T follicular helper cell (primary cell): ENCODE data around the gene ACSL4.
"Not testable (repeated sequence)": the region's sequence is repeated elsewhere in the genome, so short reads cannot be mapped to it uniquely, and the experiment has no call there.

Experiments
- DNase-seq: peaks from one replicate; pipeline ENCODE4 v3.0.0-alpha.2; 2020; ENCODE audit warnings: low read depth
- total RNA-seq, 2 experiments: gene quantifications; one replicate each; lab custom pipeline; 2026; lab: John Stamatoyannopoulos, UW

ACSL4 gene
- 57.9 to 153 reads per million in 2 experiments for total RNA-seq

DNA sequence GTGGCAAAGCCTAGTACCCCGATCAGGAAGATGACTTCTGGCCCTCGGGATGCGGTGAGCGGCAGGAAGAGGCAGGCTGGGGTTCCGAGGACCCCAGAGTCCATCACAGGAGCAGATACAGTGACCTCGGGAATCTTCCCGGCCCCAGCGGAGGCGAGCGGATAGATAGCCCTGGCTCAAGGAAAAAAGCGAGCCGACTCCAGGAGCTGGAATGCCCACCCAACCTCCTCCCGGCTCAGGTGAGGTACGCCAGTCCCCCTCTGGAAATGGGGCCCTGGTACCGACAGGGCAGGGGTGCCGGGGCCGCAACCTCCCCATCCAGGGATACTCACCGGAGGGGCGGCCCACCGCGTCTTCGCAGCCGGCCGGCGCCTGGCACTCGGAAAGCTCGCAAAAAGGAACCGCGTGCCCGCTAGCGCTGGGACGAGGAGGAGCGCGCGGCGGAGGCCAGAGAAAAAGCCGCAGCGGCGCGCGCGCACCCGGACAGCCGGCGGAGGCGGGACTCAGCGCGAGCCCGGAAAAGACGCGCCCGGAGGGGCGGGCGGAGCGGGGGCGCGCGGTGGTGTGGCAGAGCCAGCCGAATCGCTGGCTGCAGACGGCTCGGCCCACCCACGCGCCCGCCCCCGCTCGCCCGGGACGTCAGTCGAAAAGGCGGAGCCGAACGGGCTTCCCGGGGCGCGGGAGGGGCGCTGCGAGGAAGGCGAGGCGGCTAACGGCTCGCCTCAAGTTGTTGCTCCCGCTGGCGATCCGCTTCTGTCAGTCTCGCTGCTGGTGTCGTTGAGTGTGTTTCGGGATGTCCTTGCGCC lies at the start of gene ACSL4:
Gene ACSL4, minus strand, starts transcription at position 451 of the 806 bp plus-strand sequence. CDS start 49,894 bp downstream, outside the sequence.
- peak; percentile 77 for DNase-seq

DNA sequence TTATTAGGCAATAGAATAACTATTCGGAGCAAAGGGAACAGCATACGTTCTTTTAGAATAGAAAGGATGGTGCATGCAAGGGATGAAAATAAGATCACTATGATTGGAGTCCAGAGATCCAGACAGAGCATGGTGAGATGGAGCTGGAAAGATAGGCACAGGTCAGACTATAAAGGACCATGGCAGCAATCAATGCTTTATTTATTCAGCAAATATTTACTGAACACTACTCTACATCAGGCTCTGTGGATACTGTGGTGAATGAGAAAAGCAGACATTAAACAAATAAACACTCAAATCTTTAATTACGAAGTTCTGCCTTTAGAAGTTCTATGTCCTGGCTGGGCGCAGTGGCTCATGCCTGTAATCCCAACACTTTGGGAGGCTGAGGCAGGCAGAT lies 44.7 kb upstream of the ACSL4 start:
- no peak for DNase-seq

DNA sequence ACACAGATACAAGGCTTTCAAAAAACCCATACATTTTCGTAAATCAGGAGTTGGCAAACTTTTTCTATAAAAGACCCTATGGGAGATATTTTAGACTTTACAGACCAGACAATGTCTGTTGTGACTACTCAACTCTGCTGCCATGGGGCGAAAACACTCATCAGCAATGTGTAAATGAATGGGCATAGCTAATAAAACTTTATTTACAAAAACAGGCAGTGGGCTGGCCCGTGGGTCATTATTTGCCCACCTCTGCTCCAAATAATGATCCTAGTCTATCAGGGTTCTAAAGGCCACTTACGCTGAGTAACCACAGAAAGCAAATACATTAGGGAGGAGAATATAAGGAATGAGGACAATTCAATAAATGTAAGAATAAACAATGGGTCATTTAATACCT lies 43.9 kb upstream of the ACSL4 start:
- DNase-seq, result no peak

DNA sequence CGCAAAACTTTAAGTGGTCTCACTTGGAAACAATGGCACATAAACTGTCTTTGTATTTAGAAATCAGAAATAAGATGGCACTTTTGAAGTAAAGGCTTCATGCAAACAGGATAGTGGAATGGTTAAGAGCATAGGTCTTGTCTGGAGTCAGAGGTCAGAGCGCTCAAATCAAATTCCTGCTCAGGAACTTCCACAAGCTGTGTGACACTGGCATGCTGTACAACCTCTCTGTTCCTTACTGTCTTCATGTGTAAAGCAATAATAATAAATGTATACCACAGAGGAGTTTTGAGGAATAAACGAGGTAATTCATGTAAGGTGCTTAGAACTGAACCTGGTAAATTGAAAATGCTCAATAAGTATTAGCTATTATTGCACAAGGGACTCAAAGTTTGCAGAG lies 43.4 kb upstream of the ACSL4 start:
- DNase-seq, result no peak

DNA sequence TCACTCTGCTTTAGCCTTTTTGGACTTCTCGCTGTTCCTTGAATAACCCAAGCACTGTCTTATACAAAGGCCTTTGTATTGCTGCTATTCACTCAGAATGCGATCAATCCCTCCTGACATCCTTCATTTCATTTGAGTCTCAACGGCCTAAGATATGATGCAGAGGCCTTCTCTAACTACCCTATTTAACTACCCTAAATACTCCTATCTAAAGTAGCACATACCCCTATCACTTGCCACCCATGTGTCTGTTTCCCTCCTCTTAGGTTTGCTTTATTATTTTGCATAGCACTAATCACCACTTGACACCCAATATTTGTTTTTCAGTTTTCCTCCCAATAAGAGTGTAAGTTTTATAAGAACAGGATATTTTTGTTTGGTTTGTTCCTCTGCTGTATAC lies 42.3 kb upstream of the ACSL4 start:
- DNase-seq, result no peak

DNA sequence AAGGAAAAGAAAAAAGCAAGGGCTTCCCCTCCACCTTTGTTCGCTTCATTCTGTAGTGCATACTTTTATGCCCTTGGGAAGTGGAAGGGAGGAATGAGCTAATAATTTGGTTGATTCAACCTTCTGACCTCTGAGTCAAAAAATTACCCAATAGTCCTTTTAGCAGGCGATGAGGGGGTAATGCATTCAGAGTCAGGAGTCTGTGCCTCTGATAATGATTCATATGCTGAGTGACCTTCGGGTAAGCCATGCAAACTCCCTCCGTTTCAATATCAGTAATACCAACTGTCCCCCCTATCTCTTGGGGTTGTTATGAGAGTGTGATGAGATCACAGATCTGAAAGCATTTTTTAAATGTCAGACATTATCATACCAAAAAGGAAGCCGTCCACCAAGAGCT lies 41.6 kb upstream of the ACSL4 start:
- no peak for DNase-seq

DNA sequence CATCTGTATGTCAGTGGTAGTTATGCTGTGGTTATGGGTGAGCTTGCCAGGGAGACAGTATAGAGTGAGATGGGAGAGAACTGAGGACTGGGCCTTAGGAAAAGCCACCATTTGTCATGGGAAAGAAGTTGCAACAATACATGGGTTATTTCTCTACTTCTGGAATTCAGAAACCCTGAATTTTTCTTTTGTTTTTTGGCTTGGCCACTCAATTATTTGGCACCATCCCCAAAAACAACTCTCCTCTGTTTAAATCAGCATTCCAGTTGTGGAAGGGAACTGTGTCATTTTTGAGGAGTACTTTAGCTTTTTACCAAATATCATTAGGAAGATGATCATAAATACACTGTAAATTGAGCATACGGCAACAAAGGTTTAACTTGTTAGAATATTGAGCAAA lies 41.1 kb upstream of the ACSL4 start:
- no peak for DNase-seq

DNA sequence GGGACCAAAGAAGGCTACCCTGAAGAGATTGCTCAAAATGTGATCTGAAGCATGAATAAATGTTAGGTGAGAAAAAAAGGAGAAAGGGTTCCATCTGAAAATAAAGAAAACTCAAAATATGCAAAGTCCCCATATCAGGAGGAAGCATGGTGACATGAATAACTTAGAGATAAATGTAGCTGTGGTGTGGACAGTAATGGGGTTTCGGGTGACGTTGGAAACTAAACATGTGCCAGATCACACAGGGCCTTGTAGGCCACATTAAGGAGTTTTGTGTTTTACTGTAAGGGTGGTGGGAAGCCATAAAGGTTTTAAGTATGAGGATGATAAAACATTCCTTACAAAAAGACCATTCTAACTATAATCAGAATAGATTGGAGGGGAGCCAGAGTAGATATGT lies 40.3 kb upstream of the ACSL4 start:
- no peak for DNase-seq

DNA sequence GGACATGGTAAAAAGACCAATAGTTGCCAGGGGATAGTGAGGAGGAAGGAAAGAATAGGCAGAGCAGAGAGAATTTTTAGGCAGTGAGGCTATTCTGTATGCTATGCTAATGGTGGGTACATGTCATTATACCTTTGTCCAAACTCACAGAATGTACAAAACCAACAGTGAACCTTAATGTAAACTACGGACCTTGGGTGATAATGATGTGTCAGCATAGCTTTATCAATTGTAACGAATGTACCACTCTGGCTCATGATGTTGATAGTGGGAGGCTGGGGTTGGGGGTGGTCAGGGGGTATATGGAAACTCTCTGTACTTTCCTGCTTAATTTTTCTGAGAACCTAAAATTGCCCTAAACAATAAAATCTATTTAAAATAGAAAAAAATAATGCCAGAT lies 37.7 kb upstream of the ACSL4 start:
- no peak for DNase-seq

DNA sequence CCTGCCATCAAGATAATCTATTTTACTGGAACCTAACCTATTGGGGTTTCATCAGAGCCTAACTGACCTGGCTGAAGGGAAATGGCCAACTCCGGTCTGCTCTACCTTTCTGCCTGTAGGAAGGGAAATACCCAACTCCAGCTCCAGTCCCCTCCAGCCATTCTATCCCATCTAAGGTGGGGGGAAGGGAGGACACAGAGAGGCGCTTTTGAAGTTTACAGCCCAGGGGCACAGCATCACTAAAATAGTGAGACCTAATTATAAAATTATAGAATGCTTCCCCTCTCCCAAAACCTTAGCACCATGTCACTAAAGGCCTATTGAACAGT lies 27.8 kb upstream of the ACSL4 start:
- no peak for DNase-seq

DNA sequence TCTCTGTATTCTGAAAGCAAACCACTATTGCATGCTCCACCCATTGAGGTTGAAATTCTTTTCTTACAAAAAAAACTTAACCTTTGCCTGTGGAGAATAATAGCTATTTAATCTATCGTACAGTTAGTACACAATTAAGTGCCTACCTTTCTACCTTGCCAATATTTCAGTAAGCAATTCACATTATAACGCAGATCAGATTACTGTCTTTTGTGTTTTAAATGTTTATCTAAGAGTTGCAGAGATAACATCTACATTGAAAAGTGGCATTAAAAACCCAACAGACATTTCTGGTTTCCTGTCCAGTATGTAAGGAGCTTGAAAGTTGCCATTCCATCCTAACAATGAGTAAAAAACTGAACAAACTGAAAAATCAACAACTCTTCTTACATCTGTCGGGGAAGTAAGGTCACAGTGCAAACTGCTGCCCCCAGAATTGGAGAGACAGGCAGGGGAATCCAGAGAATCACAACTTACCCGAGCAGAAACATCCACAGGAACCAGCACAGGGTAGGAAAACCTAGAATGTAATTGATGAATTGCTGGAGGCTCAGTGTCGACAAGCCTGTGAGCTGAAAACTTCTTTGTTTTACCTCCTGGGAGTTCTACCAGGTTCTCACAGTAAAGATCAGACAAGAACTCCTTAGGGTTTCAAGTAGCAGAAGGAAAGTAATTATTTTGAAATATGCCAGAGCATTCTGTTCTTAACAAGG lies 27.3 kb upstream of the ACSL4 start:
- no peak for DNase-seq

DNA sequence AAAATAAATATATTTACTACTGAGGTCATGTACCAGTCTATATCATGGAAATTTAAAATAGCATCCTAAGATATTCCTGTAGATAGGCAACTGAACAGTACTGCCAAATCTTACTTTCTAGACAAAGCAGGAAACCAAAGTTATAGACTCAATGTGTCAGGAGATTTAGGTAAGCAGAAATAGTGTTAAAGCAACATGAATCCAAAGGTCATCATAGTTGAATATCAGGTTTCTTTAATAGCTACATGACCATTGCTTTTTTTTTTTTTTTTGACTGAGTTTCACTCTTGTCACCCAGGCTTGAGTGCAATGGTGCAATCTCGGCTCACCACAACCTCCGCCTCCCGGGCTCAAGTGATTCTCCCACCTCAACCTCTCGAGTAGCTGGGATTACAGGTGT lies 20.2 kb upstream of the ACSL4 start:
- no peak for DNase-seq

DNA sequence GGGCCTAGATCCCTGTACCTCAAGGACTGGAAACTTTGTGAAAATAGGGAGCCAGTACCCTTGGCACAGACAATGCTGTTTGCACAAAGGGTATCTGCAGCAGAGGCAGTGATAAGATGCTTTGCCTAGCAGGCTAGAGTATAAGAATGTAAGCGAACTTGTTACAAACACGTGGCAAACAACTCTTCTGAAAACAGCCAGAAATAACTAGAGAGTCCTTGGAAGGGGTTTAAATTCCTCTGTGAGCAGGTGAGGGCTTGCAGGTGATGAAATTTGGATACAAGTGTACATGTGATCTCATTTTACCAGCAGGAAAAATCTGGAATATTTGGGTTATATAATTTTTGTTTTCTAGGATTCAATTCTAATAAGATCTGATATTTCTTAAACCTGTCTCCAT lies 18.6 kb upstream of the ACSL4 start:
- DNase-seq, result no peak

DNA sequence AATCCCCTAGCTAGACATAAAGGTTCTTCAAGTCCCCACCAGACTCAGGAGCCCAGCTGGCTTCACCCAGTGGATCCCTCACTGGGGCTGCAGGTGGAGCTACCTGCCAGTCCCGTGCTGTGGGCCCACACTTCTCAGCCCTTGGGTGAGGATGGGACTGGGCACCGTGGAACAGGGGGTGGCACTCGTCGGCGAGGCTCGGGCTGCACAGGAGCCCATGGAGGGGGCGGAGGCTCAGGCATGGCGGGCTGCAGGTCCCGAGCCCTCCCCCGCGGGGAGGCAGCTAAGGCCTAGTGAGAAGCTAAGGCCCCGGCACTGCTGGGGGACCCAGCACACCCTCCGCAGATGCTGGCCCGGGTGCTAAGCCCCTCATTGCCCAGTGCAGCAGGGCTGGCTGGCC lies 16.1 kb upstream of the ACSL4 start:
- DNase-seq, result no peak

DNA sequence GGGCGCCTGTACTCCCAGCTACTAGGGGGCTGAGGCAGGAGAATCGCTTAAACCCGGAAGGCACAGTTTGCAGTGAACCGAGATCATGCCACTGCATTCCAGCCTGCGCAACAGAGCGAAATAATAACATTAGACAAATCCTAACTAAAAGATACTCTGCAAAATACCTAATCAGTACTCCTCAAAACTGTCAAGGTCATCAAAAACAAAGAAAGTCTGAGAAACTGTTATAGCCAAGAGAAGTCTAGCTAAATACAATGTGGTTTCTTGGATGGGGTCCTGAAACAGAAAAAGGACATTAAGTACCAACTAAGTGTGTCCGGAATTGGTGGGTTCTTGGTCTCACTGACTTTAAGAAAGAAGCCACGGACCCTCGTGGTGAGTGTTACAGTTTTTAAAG lies 14.6 kb upstream of the ACSL4 start:
- no peak for DNase-seq

DNA sequence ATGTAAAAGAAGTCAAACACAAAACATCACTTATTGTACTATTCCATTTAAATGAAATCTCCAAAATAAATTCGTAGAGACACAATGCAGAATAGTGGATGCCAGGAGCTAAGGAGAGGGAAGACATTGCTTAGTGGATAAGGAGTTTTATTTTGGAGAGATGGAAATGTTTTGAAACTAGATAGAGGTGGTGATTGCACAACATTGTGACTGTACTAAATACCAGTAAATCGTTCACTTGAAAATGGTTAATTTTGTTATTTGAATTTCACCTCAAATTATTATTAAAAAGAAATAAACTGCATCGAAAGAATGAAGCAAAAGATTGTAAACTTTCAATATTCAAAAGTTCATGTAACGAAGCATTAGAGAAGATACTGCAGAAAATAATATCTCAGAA lies 9.7 kb upstream of the ACSL4 start:
- no peak for DNase-seq

DNA sequence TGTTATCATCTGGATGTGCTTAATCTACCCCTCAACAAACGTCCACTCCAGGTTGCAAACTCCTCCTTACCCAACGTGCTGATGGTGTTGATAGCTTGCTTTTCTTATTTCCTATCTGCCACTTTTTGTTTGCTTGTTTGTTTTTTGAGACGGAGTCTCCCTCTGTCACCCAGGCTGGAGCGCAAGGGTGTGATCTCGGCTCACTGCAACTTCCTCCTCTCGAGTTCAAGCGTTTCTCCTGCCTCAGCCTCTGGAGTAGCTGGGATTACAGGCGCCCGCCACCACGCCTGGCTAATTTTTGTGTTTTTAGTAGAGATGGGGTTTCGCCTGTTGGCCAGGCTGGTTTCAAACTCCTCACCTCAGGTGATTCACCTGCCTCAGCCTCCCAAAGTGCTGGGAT lies 7.8 kb upstream of the ACSL4 start:
- DNase-seq, result not testable (repeated sequence)

DNA sequence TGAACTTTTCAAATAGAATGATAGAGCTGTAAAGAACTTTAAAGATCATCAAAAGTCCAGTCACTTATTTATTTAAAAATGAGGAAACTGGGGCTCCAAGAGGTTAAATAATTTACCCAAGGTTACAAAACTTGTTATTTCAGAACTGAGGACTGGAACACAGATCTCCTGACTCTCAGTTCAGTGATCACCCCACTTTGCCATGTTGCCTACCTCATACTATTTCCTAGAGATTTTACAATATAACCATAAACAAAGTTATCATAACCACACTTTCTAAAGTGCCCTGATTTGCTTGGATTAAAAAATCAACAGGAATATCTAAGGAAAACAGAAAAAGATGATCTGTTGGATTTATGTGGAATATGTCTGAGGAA lies 7.4 kb upstream of the ACSL4 start:
- no peak for DNase-seq

DNA sequence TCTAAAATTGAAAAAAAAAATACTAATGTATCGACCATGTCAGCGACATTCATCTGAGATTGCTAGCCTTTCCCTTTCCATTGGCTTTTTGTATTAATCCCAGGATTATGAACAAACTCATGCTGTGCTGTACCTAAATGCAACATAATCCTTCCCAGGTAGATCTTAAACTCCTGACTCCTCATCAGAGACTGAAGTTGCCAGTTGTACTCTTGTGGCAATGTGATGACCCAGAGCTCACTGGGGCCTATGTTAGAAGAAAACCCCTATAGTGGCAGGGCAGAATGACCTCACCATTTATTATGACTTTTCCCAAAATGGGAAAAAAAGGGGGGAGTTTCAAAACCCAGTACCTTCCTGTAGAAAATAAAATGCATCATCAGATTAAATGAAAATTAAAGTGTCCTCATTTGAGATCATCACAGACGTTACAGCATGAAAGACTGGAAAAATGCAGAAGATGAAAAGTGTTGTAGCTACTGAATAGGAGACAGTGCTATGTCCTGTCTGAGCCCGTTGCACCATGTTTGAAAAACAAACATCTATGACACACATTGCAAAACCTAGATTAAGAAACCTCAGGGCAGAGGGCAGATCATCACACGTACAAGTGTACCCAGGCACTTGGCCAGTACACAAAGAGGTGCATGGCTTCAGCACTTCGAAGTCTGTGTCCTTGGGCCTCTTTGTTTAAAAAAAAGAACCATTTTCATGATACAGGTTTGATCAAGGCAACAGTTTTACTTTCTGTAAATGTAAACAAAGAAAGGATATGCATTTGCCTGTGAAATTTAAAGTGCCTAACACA lies 6.8 kb upstream of the ACSL4 start:
- DNase-seq, result no peak

DNA sequence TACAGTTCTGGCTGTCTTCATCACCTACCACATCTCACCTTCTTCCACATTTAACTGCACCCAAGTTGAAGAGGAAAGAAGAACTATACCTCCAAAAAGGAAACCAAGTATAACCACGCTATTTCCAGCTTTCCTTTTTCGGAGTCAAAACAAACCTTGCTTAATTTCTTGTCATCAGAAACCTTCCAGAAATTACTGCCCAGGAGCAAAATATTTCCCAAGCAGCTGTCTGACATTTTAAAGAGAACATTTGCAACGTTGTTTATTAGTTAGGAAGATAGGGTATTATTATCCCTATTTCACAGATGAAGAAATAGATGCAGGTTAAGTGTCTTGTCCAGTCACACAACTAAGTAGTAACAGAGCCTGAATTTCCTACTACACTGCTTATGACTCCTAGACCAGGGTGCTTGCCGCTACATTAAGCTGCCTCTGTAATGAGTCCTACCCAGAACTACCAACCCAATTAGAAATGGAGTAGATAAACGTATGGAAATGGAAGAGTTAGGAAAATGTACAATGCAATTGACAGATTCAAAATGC lies 2.2 kb upstream of the ACSL4 start:
- no peak for DNase-seq

DNA sequence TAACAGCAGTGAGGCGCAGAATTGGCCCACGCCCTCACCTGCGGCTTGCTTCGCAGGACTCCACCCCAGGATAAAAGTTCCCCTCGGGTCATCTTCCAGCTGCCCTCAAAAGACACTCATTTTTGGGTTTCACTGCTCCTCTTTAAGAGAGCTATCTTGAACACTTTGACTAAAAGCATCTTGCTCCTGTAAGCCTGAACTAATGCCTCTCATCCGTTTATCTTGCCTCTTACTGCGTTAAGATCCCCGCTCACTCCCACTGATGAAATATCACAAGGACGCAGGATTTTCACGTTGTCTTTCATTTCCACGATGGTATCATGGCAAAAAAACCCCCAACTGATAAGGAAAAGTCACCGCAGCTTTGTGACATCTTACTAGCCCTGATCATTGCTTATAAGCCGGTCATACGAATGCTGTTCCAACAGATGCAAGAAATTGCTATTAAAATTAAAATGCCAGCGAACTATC lies 591 bp upstream of the ACSL4 start:
- no peak for DNase-seq

DNA sequence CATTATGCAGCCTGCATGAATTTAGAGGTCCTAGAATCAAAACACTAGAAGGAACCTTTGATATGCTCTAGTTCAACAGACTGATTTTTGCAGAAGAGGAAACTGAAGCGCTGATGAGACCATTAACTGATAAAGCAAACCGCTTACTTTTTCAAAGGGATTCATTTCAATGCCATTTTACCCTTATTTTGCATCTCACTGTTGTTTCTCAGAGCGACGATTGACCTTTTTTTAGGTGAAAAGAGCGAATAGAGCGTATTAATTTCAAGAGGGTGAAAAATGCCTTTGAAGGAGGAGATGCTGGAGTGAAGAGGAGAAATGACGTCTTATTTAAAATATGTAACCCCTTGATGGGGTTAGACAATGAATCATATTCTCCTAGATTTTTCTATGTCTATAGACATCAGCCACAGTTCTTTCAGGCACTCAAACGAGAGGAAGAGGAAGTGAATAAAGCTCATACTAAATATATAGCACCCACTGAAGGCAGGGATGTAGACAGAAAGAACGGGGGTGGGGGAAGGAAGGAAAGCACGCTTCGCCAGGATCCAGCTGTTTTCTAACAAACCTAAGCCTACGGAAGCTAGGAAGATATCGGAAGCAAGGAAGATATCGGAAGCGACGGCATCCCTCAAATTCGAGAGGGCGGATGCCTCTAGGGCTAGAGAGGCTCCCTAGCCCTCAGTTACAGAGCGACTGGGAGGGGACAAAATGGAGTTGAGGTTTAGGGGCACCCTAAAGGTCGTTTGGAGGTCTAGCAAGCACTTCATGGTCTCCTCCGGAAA lies 848 bp downstream of the ACSL4 start:
- DNase-seq, result no peak
